PC-9 (cell line): ENCODE data around the gene CAMTA1. TPM values are rescaled to one million over a fixed set of nuclear protein-coding genes. Genes with fewer than 3 reads are reported as not detected.

ENCODE experiments used
- BruUV-seq: library from RNA; stranded (reverse); fragments of 400-500 nt; replicated peaks from 2 replicates; lab custom pipeline; 2021; lab: Mats Ljungman, UMichigan
- CTCF ChIA-PET: fragments of 300-600 bp; sonication (Branson Sonifier 250); formaldehyde crosslinking; loops from one replicate; lab custom pipeline; 2022; ENCODE audit warnings: antibody characterized with exemption; lab: Charles Lee
- POLR2A ChIA-PET: fragments of 300-600 bp; sonication (Branson Sonifier 250); formaldehyde crosslinking; loops from one replicate; lab custom pipeline; 2022; ENCODE audit warnings: antibody characterized with exemption; ENCODE audit not compliant: unreplicated experiment; lab: Charles Lee
- DNase-seq, 2 experiments: peaks; one replicate each; pipeline versions ENCODE4 v3.0.0 to v3.0.0-alpha.2; 2015 to 2022; ENCODE audit warnings: mixed read lengths in 1 of 2
- H2AFZ ChIP-seq: fragments of 200-600 bp; sonication (generic); 2 replicates; pipeline ENCODE4 v1.8.1; 2017; ENCODE audit warnings: antibody characterized with exemption
- H3F3A ChIP-seq: fragments of 200-600 bp; sonication (generic); 2 replicates; pipeline ENCODE4 v1.8.1; 2017; ENCODE audit warnings: antibody characterized with exemption, mild to moderate bottlenecking, low read depth; ENCODE audit not compliant: insufficient read depth
- H3K27ac ChIP-seq: fragments of 200-600 bp; sonication (generic); 2 replicates; pipeline ENCODE4 v1.6.1; 2016; ENCODE audit warnings: mixed run types
- H3K27me3 ChIP-seq: fragments of 200-600 bp; sonication (generic); 2 replicates; pipeline ENCODE4 v1.6.1; 2016; ENCODE audit warnings: low read depth, mixed run types; ENCODE audit not compliant: insufficient read depth
- H3K36me3 ChIP-seq: fragments of 200-600 bp; sonication (generic); 2 replicates; pipeline ENCODE4 v1.6.1; 2016; ENCODE audit warnings: low read depth, mixed run types
- H3K4me1 ChIP-seq: fragments of 200-600 bp; sonication (generic); replicated peaks from 2 replicates; pipeline ENCODE4 v1.6.1; 2016; ENCODE audit warnings: mixed run types; ENCODE audit not compliant: insufficient read depth
- H3K4me2 ChIP-seq: fragments of 200-600 bp; sonication (generic); 2 replicates; pipeline ENCODE4 v1.6.1; 2017; ENCODE audit warnings: mixed run types
- H3K4me3 ChIP-seq: fragments of 200-600 bp; sonication (generic); 2 replicates; pipeline ENCODE4 v1.6.1; 2016; ENCODE audit warnings: mixed run types
- H3K79me2 ChIP-seq: fragments of 200-600 bp; sonication (generic); 2 replicates; pipeline ENCODE4 v1.6.1; 2017; ENCODE audit warnings: low read depth, mixed run types
- H3K9me2 ChIP-seq: fragments of 200-600 bp; sonication (generic); 2 replicates; pipeline ENCODE4 v1.8.1; 2017; ENCODE audit warnings: mild to moderate bottlenecking; ENCODE audit not compliant: insufficient read depth
- H3K9me3 ChIP-seq: fragments of 200-600 bp; sonication (generic); 2 replicates; pipeline ENCODE4 v1.8.1; 2016; ENCODE audit warnings: low read depth; ENCODE audit not compliant: insufficient read depth
- H4K20me1 ChIP-seq: fragments of 200-600 bp; sonication (generic); 2 replicates; pipeline ENCODE4 v1.8.1; 2017; ENCODE audit not compliant: insufficient read depth
- EZH2 ChIP-seq: fragments of 200-600 bp; sonication (generic); IDR thresholded peaks from 2 replicates; pipeline ENCODE4 v1.8.0; 2017; ENCODE audit warnings: antibody characterized with exemption, low read depth
- intact Hi-C: fragments of 100-400 bp; cut with micrococcal nuclease; formaldehyde crosslinking; loops from one replicate; pipeline ENCODE4 v1.10.0; 2022; ENCODE audit not compliant: unreplicated experiment
- total RNA-seq: library from RNA; stranded (reverse); gene quantifications from 2 replicates; pipeline ENCODE4 v1.2.3, GENCODE V29; 2021
- TF ChIP-seq, protein P1 (sequence below): fragments of 200-600 bp; sonication (generic); conservative IDR thresholded peaks from 2 replicates; pipeline ENCODE4 v1.6.1; 2017; ENCODE audit warnings: mixed run types, antibody characterized with exemption, mild to moderate bottlenecking, moderate library complexity

The CAMTA1 gene
- total RNA-seq, 1 experiment from 2014 or later, result 72.3 TPM

GRCh38 chr1:7458946-7459345 is 673.7 kb downstream of the CAMTA1 start:
- H3K9me2 ChIP-seq, result no peaks in the 10 kb centered on the region
- no peaks in the 10 kb centered on the region for H3F3A ChIP-seq
- no peaks in the 10 kb centered on the region for H3K9me3 ChIP-seq
- H3K79me2 ChIP-seq, result no peaks in the 10 kb centered on the region
- POLR2A ChIA-PET, result no interaction called here
- BruUV-seq, result no TSS peak
- CTCF ChIA-PET, result no interaction called here
- no peaks in the 10 kb centered on the region for H4K20me1 ChIP-seq
- peaks cover 68% of the 10 kb centered on the region for H3K27me3 ChIP-seq
- H3K36me3 ChIP-seq, result no peaks in the 10 kb centered on the region
- H3K4me3 ChIP-seq, result no peak overlapping the region
- H2AFZ ChIP-seq, result no peak overlapping the region
- no peak overlapping the region for H3K4me2 ChIP-seq
- H3K27ac ChIP-seq, result no peak overlapping the region
- DNase-seq, result no peak
- intact Hi-C loops, result no loop called here
- TF ChIP-seq, protein P1, sequence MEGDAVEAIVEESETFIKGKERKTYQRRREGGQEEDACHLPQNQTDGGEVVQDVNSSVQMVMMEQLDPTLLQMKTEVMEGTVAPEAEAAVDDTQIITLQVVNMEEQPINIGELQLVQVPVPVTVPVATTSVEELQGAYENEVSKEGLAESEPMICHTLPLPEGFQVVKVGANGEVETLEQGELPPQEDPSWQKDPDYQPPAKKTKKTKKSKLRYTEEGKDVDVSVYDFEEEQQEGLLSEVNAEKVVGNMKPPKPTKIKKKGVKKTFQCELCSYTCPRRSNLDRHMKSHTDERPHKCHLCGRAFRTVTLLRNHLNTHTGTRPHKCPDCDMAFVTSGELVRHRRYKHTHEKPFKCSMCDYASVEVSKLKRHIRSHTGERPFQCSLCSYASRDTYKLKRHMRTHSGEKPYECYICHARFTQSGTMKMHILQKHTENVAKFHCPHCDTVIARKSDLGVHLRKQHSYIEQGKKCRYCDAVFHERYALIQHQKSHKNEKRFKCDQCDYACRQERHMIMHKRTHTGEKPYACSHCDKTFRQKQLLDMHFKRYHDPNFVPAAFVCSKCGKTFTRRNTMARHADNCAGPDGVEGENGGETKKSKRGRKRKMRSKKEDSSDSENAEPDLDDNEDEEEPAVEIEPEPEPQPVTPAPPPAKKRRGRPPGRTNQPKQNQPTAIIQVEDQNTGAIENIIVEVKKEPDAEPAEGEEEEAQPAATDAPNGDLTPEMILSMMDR, result no peak
- TF ChIP-seq EZH2, result no peak
- no peaks in the 10 kb centered on the region for H3K4me1 ChIP-seq

GRCh38 chr1:7459914-7460313 is 674.7 kb downstream of the CAMTA1 start:
- H2AFZ ChIP-seq, result no peak overlapping the region
- intact Hi-C loops, result no loop called here
- no TSS peak for BruUV-seq

DNA sequence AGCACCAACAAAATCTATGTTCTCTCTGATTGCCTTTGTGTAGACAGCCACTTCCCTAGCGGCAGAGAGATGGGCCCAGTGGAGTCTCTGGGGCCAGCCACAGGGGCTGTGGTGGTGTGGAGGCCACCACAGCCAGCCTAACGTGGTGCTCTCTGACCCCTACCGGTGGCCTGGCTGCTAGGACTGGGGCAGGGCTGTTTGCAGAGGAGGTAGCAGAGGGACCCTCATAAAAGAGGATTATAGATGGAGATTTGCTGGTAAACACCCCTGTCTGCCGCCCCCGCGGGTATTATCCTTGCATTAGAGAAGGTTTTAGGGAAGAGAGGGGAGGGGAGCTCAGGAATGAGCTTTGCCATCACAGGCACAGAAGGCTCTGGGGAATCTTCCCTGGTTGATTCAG is 675.6 kb downstream of the CAMTA1 start:
- no peak overlapping the region for H3K4me3 ChIP-seq
- no TSS peak for BruUV-seq
- H3K9me3 ChIP-seq, result no peaks in the 10 kb centered on the region
- H3K27ac ChIP-seq, result no peak overlapping the region
- no peak overlapping the region for H3K4me2 ChIP-seq
- DNase-seq, result no peak
- intact Hi-C loops, result no loop called here
- H2AFZ ChIP-seq, result no peak overlapping the region
- TF ChIP-seq, protein P1, result no peak
- no peak for TF ChIP-seq EZH2
- no peaks in the 10 kb centered on the region for H3K4me1 ChIP-seq
- H3F3A ChIP-seq, result no peaks in the 10 kb centered on the region
- no peaks in the 10 kb centered on the region for H3K79me2 ChIP-seq
- no peaks in the 10 kb centered on the region for H3K9me2 ChIP-seq
- no peaks in the 10 kb centered on the region for H4K20me1 ChIP-seq
- H3K27me3 ChIP-seq, result peaks cover 68% of the 10 kb centered on the region
- H3K36me3 ChIP-seq, result no peaks in the 10 kb centered on the region
- ChIA-PET POLR2A (no interaction called here), CTCF (no interaction called here)

More at GRCh38 chr1:7459914-7460313, 674.7 kb downstream of the CAMTA1 start:
- TF ChIP-seq EZH2, result no peak
- TF ChIP-seq, protein P1, result no peak
- Histone ChIP-seq H3K36me3 (no peaks in the 10 kb centered on the region), H4K20me1 (no peaks in the 10 kb centered on the region), H3K27ac (no peak overlapping the region), H3K27me3 (peaks cover 68% of the 10 kb centered on the region), H3K4me3 (no peak overlapping the region), H3K4me1 (no peaks in the 10 kb centered on the region), H3K79me2 (no peaks in the 10 kb centered on the region), H3K4me2 (no peak overlapping the region), H3F3A (no peaks in the 10 kb centered on the region), H3K9me3 (no peaks in the 10 kb centered on the region), H3K9me2 (no peaks in the 10 kb centered on the region)
- DNase-seq, result no peak
- ChIA-PET CTCF (no interaction called here), POLR2A (no interaction called here)
